ENCODE results near the gene TBC1D22A. TPM values are rescaled to one million over a fixed set of nuclear protein-coding genes. Genes with fewer than 3 reads are reported as not detected.

Gene TBC1D22A
- total RNA-seq, 2 experiments from 2014 or later, result 22.3 to 43.9 TPM

GRCh38 chr22:46881373-46882118, 119.1 kb downstream of the TBC1D22A start:
- no TSS peak for BruUV-seq (replicated peaks)
- H3K4me1 ChIP-seq (ENCODE audit: insufficient read depth, low read length, poor library complexity, severe bottlenecking), result no peaks in the 10 kb centered on the region
- H3K4me2 ChIP-seq (ENCODE audit: low read length), result no peak overlapping the region
- no peak overlapping the region for H2AFZ ChIP-seq (ENCODE audit: low read length)
- no peaks in the 10 kb centered on the region for H3K9me3 ChIP-seq (ENCODE audit: low read length)
- TF ChIP-seq EZH2phosphoT487 (IDR thresholded peaks at IDR 0.05; ENCODE audit: borderline replicate concordance, low read depth, low read length), result no peak
- no peak for TF ChIP-seq CTCF (conservative IDR thresholded peaks at IDR 0.05; ENCODE audit: low read length)
- ChIA-PET CTCF (ENCODE audit: unreplicated experiment) (no interaction called here), POLR2A (interaction anchor here (0.5 kb wide), 1 partner anchor 36 kb away, joined by 4 read pairs; no protein-coding TSS in a partner anchor)
- peaks cover 3% of the 10 kb centered on the region; the same call in 1 of the 2 replicates for H3K36me3 ChIP-seq (ENCODE audit: insufficient read depth, low read length)
- no peak overlapping the region for H3K27ac ChIP-seq (ENCODE audit: low read depth, low read length, poor library complexity, severe bottlenecking)
- H3K9me2 ChIP-seq (ENCODE audit: insufficient read depth, low read length), result no peaks in the 10 kb centered on the region
- no peak overlapping the region for H3K4me3 ChIP-seq (ENCODE audit: low read depth, low read length, poor library complexity, severe bottlenecking)
- DNase-seq (ENCODE audit: low spot score), result no peak
- H3K79me2 ChIP-seq (ENCODE audit: insufficient read depth, low read depth, low read length), result no peaks in the 10 kb centered on the region
- H4K20me1 ChIP-seq (ENCODE audit: insufficient read depth, low read length), result no peaks in the 10 kb centered on the region
- intact Hi-C loops (cut with micrococcal nuclease; ENCODE audit: unreplicated experiment), result no loop called here

GRCh38 chr22:46883092-46883910, 120.9 kb downstream of the TBC1D22A start:
- no peak overlapping the region for H3K4me3 ChIP-seq (ENCODE audit: low read depth, low read length, poor library complexity, severe bottlenecking)
- no peak overlapping the region for H3K4me2 ChIP-seq (ENCODE audit: low read length)
- ChIA-PET POLR2A (no interaction called here), CTCF (ENCODE audit: unreplicated experiment) (interaction anchor here (0.6 kb wide), 1 partner anchor 176 kb away, joined by 3 read pairs; no protein-coding TSS in a partner anchor)
- H3K27ac ChIP-seq (ENCODE audit: low read depth, low read length, poor library complexity, severe bottlenecking), result no peak overlapping the region
- no peak for TF ChIP-seq CTCF (conservative IDR thresholded peaks at IDR 0.05; ENCODE audit: low read length)
- TF ChIP-seq EZH2phosphoT487 (IDR thresholded peaks at IDR 0.05; ENCODE audit: borderline replicate concordance, low read depth, low read length), result no peak
- no peaks in the 10 kb centered on the region for H3K79me2 ChIP-seq (ENCODE audit: insufficient read depth, low read depth, low read length)
- no peaks in the 10 kb centered on the region for H3K4me1 ChIP-seq (ENCODE audit: insufficient read depth, low read length, poor library complexity, severe bottlenecking)
- intact Hi-C loops (cut with micrococcal nuclease; ENCODE audit: unreplicated experiment), result no loop called here
- H4K20me1 ChIP-seq (ENCODE audit: insufficient read depth, low read length), result no peaks in the 10 kb centered on the region
- no TSS peak for BruUV-seq (replicated peaks)
- no peaks in the 10 kb centered on the region for H3K9me2 ChIP-seq (ENCODE audit: insufficient read depth, low read length)
- DNase-seq (ENCODE audit: low spot score), result no peak
- H3K36me3 ChIP-seq (ENCODE audit: insufficient read depth, low read length), result peaks cover 3% of the 10 kb centered on the region; the same call in 1 of the 2 replicates
- no peak overlapping the region for H2AFZ ChIP-seq (ENCODE audit: low read length)
- H3K9me3 ChIP-seq (ENCODE audit: low read length), result no peaks in the 10 kb centered on the region

All from OCI-LY7 (cell line).